ENCODE measurements around the gene CABLES1.

CABLES1 gene

GRCh38 chr18:23248826-23249225, 113.5 kb downstream of the CABLES1 start:
- DNase-seq (ENCODE audit: low read depth in 1 of 2, low spot score in 1 of 2): no peak

GRCh38 chr18:23249348-23249747, 114.1 kb downstream of the CABLES1 start:
- DNase-seq (ENCODE audit: low read depth in 1 of 2, low spot score in 1 of 2): no peak
- Histone ChIP-seq H3K4me3 (replicated peaks; ENCODE audit: insufficient read depth, low read length) (no peak overlapping the region), H3K27ac (replicated peaks) (no peak overlapping the region), H3K27me3 (ENCODE audit: insufficient read depth, poor library complexity, severe bottlenecking) (no peaks in the 10 kb centered on the region)
- TF ChIP-seq POLR2AphosphoS5 (IDR thresholded peaks at IDR 0.05; ENCODE audit: low read depth): no peak
- TF ChIP-seq, protein P1, sequence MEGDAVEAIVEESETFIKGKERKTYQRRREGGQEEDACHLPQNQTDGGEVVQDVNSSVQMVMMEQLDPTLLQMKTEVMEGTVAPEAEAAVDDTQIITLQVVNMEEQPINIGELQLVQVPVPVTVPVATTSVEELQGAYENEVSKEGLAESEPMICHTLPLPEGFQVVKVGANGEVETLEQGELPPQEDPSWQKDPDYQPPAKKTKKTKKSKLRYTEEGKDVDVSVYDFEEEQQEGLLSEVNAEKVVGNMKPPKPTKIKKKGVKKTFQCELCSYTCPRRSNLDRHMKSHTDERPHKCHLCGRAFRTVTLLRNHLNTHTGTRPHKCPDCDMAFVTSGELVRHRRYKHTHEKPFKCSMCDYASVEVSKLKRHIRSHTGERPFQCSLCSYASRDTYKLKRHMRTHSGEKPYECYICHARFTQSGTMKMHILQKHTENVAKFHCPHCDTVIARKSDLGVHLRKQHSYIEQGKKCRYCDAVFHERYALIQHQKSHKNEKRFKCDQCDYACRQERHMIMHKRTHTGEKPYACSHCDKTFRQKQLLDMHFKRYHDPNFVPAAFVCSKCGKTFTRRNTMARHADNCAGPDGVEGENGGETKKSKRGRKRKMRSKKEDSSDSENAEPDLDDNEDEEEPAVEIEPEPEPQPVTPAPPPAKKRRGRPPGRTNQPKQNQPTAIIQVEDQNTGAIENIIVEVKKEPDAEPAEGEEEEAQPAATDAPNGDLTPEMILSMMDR (IDR thresholded peaks at IDR 0.05; ENCODE audit: insufficient read depth, low read length): no peak
- no peak for TF ChIP-seq REST (IDR thresholded peaks at IDR 0.05; ENCODE audit: insufficient replicate concordance, low read depth)
- no peak for TF ChIP-seq SPI1 (IDR thresholded peaks at IDR 0.05; ENCODE audit: borderline replicate concordance, low read depth)
- no peak for TF ChIP-seq GABPA (IDR thresholded peaks at IDR 0.05; ENCODE audit: low read depth)

More at GRCh38 chr18:23248826-23249225, 113.5 kb downstream of the CABLES1 start:
- no peak for TF ChIP-seq POLR2AphosphoS5 (IDR thresholded peaks at IDR 0.05; ENCODE audit: low read depth)
- no peak for TF ChIP-seq REST (IDR thresholded peaks at IDR 0.05; ENCODE audit: insufficient replicate concordance, low read depth)
- TF ChIP-seq, protein P1 (IDR thresholded peaks at IDR 0.05; ENCODE audit: insufficient read depth, low read length): no peak
- no peak for TF ChIP-seq SPI1 (IDR thresholded peaks at IDR 0.05; ENCODE audit: borderline replicate concordance, low read depth)
- no peak for TF ChIP-seq GABPA (IDR thresholded peaks at IDR 0.05; ENCODE audit: low read depth)
- H3K27me3 ChIP-seq (ENCODE audit: insufficient read depth, poor library complexity, severe bottlenecking): no peaks in the 10 kb centered on the region
- H3K27ac ChIP-seq (replicated peaks): no peak overlapping the region
- H3K4me3 ChIP-seq (replicated peaks; ENCODE audit: insufficient read depth, low read length): no peak overlapping the region

- peak overlapping the region; percentile 16; the same call in 1 of the 2 replicates for H3K27ac ChIP-seq (replicated peaks)
Observed at GRCh38 chr18:23250893-23251656, 115.8 kb downstream of the CABLES1 start.

More at GRCh38 chr18:23250893-23251656, 115.8 kb downstream of the CABLES1 start:
- DNase-seq (ENCODE audit: low read depth in 1 of 2, low spot score in 1 of 2): peak; percentile 34 to 61
- Histone ChIP-seq H3K4me3 (replicated peaks; ENCODE audit: insufficient read depth, low read length) (no peak overlapping the region), H3K27me3 (ENCODE audit: insufficient read depth, poor library complexity, severe bottlenecking) (no peaks in the 10 kb centered on the region)
- TF ChIP-seq REST (IDR thresholded peaks at IDR 0.05; ENCODE audit: insufficient replicate concordance, low read depth) (no peak), POLR2AphosphoS5 (IDR thresholded peaks at IDR 0.05; ENCODE audit: low read depth) (0 out of 2 replicates have a peak, but pooled peaks have one; percentile 17), SPI1 (IDR thresholded peaks at IDR 0.05; ENCODE audit: borderline replicate concordance, low read depth) (no peak), GABPA (IDR thresholded peaks at IDR 0.05; ENCODE audit: low read depth) (no peak)
- TF ChIP-seq, protein P1 (IDR thresholded peaks at IDR 0.05; ENCODE audit: insufficient read depth, low read length): no peak

Measured in HL-60 (cell line).